Measurements from ENCODE around the gene PVALB.

DNA sequence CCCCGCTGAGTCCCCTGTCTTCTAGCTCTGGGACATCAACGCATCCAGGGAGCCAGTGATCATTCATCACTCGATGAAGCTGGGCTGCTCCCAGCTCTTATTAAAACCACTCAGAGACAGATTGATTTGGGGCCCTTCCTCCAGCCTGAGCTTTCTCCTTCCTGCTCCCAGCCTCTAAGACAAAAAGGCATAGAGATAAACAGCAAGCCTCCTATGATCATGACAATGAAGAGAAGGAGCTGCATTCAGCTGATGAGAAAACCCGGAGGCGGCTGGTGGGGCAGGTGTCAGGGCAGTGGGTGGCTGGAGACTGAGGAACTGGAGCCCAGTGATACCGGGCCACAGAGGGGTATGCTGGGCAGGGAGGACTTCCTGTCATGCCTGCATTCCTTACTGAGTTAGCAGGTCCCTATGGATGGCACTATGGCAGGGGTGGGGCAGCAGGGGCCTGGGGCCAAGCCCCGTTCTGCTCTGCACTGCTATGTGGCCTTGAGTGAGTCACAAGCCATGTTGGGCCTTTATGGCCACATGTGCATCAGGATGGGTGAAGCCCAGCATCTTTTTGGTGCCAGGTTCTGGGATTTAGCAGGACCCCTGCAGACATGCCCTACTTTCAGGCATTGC is 20.2 kb downstream of the PVALB start:
- TF ChIP-seq, protein P1, sequence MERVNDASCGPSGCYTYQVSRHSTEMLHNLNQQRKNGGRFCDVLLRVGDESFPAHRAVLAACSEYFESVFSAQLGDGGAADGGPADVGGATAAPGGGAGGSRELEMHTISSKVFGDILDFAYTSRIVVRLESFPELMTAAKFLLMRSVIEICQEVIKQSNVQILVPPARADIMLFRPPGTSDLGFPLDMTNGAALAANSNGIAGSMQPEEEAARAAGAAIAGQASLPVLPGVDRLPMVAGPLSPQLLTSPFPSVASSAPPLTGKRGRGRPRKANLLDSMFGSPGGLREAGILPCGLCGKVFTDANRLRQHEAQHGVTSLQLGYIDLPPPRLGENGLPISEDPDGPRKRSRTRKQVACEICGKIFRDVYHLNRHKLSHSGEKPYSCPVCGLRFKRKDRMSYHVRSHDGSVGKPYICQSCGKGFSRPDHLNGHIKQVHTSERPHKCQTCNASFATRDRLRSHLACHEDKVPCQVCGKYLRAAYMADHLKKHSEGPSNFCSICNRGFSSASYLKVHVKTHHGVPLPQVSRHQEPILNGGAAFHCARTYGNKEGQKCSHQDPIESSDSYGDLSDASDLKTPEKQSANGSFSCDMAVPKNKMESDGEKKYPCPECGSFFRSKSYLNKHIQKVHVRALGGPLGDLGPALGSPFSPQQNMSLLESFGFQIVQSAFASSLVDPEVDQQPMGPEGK (tag by site-specific recombination; IDR thresholded peaks at IDR 0.05), result no peak
- TF ChIP-seq, protein P2, sequence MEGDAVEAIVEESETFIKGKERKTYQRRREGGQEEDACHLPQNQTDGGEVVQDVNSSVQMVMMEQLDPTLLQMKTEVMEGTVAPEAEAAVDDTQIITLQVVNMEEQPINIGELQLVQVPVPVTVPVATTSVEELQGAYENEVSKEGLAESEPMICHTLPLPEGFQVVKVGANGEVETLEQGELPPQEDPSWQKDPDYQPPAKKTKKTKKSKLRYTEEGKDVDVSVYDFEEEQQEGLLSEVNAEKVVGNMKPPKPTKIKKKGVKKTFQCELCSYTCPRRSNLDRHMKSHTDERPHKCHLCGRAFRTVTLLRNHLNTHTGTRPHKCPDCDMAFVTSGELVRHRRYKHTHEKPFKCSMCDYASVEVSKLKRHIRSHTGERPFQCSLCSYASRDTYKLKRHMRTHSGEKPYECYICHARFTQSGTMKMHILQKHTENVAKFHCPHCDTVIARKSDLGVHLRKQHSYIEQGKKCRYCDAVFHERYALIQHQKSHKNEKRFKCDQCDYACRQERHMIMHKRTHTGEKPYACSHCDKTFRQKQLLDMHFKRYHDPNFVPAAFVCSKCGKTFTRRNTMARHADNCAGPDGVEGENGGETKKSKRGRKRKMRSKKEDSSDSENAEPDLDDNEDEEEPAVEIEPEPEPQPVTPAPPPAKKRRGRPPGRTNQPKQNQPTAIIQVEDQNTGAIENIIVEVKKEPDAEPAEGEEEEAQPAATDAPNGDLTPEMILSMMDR (tag by site-specific recombination; IDR thresholded peaks at IDR 0.05), result no peak
- TF ChIP-seq SCRT1 (tag by site-specific recombination; IDR thresholded peaks at IDR 0.05; ENCODE audit: borderline replicate concordance), result no peak
- no peak for TF ChIP-seq ZNF843 (tag by site-specific recombination; IDR thresholded peaks at IDR 0.05)
- TF ChIP-seq ZNF341 (tag by site-specific recombination; IDR thresholded peaks at IDR 0.05; ENCODE audit: low read depth), result no peak
- no peak for TF ChIP-seq ZNF138 (tag by site-specific recombination; IDR thresholded peaks at IDR 0.05; ENCODE audit: borderline replicate concordance)
- no peak for TF ChIP-seq GLIS1 (tag by site-specific recombination; IDR thresholded peaks at IDR 0.05)
- TF ChIP-seq, protein P3, sequence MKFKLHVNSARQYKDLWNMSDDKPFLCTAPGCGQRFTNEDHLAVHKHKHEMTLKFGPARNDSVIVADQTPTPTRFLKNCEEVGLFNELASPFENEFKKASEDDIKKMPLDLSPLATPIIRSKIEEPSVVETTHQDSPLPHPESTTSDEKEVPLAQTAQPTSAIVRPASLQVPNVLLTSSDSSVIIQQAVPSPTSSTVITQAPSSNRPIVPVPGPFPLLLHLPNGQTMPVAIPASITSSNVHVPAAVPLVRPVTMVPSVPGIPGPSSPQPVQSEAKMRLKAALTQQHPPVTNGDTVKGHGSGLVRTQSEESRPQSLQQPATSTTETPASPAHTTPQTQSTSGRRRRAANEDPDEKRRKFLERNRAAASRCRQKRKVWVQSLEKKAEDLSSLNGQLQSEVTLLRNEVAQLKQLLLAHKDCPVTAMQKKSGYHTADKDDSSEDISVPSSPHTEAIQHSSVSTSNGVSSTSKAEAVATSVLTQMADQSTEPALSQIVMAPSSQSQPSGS (tag by site-specific recombination; IDR thresholded peaks at IDR 0.05; ENCODE audit: low read depth), result no peak
- TF ChIP-seq IKZF3 (tag by site-specific recombination; IDR thresholded peaks at IDR 0.05), result no peak
- no peak for TF ChIP-seq ZNF23 (tag by site-specific recombination; IDR thresholded peaks at IDR 0.05; ENCODE audit: borderline replicate concordance)
- no peak for TF ChIP-seq RBAK (tag by site-specific recombination; IDR thresholded peaks at IDR 0.05)

Measured in HEK293 (cell line).